ENCODE measurements around the gene NOP53.
"Not testable (repeated sequence)": the region's sequence is repeated elsewhere in the genome, so short reads cannot be mapped to it uniquely, and the experiment has no call there.

DNA sequence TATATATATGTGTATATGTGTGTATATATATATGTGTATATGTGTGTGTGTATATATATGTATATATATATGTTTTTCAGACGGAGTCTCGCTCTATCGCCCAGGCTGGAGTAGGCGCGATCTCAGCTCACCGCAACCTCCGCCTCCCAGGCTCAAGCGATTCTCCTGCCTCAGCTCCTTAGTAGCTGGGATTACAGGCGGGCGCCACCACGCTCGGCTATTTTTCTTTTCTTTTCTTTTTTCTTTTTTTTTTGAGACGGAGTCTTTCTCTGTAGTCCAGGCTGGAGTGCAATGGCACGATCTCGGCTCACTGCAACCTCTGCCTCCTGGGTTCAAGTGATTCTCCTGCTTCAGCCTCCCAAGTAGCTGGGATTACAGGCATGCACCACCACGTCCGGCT is 783 bp downstream of the NOP53 start:
- TF ChIP-seq CTCF (IDR thresholded peaks at IDR 0.05; ENCODE audit: low read length); EZH2 (optimal IDR thresholded peaks at IDR 0.05; ENCODE audit: low read depth, low read length): not testable (repeated sequence)
